SK-MEL-5 (cell line): ENCODE measurements around the gene DNAH11. TPM values are rescaled to one million over a fixed set of nuclear protein-coding genes. Genes with fewer than 3 reads are reported as not detected.

ENCODE experiments used
- DNase-seq: peaks from one replicate; pipeline ENCODE4 v3.0.0-alpha.2; 2016; ENCODE audit warnings: low read depth, low spot score
- in situ Hi-C: cut with HindIII; loops from 2 replicates; pipeline ENCODE4 v1.10.0; 2016; ENCODE audit warnings: low sequenced_read_pairs, high pct_unique_total_duplicates, low pct_unique_long_range_greater_than_20kb
- total RNA-seq: library from RNA; depleted of rRNA; stranded (reverse); fragments of >200 nt; shearing (Covaris generic); gene quantifications from 2 replicates; pipeline ENCODE4 v1.2.3, GENCODE V29; 2014

The DNAH11 gene
- total RNA-seq, 1 experiment from 2014 or later, result 0.40 TPM

DNA sequence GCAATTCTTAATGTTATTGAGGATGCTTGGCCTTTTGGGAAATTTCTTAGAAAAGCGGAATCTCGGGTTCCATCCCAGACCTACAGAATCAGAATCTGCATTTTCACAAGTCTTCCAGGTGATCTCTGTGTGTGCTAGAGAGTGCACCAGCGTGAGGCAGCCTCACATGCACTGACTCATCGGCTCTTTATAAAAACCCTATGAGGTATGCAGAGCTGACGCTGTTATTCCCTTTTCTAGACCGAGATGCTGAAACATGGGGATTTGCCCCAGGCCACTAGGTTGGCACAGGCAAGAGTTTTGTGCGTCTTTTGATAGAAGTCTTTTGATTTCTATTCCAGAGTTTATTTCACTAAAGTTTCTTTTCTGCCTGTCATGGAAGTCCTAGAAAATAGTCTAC lies 341.7 kb downstream of the DNAH11 start:
- DNase-seq, result no peak
- in situ Hi-C loops, result no loop called here

DNA sequence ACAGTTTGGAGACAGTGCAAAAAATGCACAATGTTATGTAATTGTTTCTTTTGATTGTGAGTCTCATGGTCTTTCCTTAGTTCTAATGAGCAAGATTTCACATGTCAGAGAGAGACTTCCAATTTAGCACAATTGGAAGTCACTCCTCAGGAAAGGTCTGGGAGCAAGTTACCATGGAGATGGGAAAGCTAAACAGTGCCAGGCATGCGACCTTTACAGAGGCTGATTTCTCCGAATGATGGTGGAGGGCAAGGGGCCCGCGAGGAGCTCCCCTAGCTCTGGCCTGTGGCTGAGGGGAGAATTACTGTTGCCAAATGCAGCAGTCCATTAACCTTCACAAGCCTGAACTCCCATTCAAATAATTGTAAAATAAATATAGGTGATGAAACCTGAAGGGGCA lies 343.6 kb downstream of the DNAH11 start:
- in situ Hi-C loops, result no loop called here
- DNase-seq, result no peak

- in situ Hi-C loops, result no loop called here
- DNase-seq, result no peak
Observed at GRCh38 chr7:21887353-21887752, 344.5 kb downstream of the DNAH11 start.

DNA sequence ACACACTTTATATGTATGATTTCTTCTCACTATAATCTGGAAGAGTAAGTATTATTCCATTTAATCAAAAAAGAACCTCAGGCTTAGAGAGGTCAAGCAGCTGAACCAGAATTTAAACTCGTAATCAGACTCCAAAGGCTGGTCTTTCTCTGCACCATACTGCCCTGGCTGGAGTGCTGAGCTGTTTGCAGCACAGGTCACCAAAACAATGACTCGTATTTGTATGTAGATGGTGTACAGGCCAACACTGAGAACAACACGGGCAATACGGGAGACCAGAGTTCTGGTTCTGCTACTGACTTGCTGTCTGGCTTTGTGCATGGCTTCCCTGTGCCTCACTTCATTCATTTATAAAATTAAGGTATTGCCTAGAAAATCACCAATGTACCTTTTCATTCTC lies 344.9 kb downstream of the DNAH11 start:
- in situ Hi-C loops, result no loop called here
- DNase-seq, result no peak

GRCh38 chr7:21891291-21891690 lies 348.5 kb downstream of the DNAH11 start:
- in situ Hi-C loops, result no loop called here
- DNase-seq, result no peak

GRCh38 chr7:21893401-21893800 lies 350.6 kb downstream of the DNAH11 start:
- DNase-seq, result no peak
- in situ Hi-C loops, result no loop called here

- DNase-seq, result no peak
- in situ Hi-C loops, result no loop called here
Observed at GRCh38 chr7:21898265-21898930, 355.6 kb downstream of the DNAH11 start.

DNA sequence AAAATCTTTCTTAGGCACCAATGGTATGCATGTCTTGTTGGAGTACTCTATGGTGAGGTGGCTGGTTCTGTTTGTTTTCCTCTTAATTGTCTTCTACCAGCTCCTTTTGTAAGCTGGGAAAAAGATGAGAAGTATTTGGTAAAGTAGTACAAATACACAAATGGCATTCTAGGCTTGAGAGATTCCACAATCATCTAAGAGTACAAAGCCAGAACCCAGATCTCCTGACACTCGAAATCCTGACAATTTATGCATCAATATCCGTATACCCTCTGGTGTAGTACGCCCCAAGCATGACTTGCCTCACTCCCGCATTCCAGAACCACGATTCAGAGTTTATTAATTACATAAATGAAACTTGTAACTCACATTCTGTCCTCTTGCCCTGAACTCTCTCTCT lies 359.4 kb downstream of the DNAH11 start:
- in situ Hi-C loops, result no loop called here
- no peak for DNase-seq

- DNase-seq, result peak; percentile 37
- in situ Hi-C loops, result no loop called here
Observed at GRCh38 chr7:21903020-21903786, 360.4 kb downstream of the DNAH11 start.

- DNase-seq, result no peak
- in situ Hi-C loops, result no loop called here
Observed at GRCh38 chr7:21908746-21909145, 365.9 kb downstream of the DNAH11 start.

- no peak for DNase-seq
- in situ Hi-C loops, result no loop called here
Observed at GRCh38 chr7:21910253-21910652, 367.4 kb downstream of the DNAH11 start.

DNA sequence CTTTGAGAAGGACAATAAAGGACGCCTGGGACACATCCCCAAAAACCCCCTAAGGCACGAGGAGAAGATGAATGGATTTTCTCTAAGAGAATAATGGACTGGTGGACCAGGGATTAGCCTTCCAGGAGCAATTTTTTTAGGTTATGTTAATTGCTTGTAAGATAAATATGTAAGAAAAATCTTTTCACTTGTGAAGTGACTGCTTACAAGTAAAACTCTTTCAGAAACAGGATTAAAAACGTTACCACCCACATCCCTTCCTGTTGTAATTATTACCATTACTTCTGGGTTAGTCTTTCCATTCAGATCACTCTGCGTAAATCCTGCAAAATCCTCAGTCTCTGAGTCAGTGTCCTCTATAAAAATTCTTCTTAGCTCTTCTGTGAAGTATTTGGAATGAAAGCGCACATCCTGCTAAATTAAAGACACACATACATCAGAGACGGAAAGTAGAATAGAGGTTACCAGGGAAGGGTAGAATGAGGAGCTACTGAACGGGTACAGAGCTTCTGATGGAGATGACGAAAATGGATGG lies 368.6 kb downstream of the DNAH11 start:
- in situ Hi-C loops, result no loop called here
- DNase-seq, result no peak

DNA sequence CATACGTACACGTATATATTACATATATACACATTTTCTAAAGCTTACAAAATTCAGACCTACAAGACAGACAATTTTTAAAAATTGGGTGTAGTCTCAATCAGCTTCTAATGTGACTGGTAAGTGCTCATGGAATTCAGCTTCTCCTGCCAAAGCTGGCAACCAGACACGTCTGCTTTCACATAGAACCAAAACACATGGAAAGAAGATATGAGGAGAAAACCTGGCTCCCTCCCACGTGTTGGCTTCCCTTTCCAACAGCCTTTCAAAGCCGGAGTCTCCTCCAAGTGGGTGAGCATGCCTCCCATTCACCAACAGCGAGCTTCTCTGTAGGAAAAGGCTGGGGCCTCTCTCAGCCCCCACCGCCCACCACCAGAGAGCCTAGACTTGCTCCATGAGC lies 369.5 kb downstream of the DNAH11 start:
- no peak for DNase-seq

GRCh38 chr7:21912931-21913780 lies 370.3 kb downstream of the DNAH11 start:
- in situ Hi-C loops, result no loop called here
- DNase-seq, result no peak

More for the DNA sequence above, 369.5 kb downstream of the DNAH11 start:
- in situ Hi-C loops, result no loop called here

DNA sequence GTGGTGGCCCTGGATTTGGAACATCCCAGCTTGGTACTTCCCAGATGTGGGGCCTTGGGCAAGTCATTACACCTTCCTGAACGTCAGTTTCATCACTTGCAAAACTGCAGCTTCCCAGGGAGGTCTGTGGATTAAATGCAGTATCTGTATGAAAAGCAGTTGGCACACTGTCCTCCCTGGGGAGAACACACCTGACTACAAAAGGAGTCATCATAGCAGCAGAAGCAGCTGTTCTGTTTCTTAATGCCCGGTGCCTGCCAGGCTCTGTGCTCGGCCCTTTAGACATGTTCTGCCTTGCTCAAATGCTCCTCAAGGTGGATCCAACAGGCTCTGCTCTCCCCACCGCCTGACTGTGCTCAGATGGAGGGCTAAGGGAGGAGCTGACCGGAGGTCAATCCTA lies 371.8 kb downstream of the DNAH11 start:
- no peak for DNase-seq
- in situ Hi-C loops, result no loop called here

DNA sequence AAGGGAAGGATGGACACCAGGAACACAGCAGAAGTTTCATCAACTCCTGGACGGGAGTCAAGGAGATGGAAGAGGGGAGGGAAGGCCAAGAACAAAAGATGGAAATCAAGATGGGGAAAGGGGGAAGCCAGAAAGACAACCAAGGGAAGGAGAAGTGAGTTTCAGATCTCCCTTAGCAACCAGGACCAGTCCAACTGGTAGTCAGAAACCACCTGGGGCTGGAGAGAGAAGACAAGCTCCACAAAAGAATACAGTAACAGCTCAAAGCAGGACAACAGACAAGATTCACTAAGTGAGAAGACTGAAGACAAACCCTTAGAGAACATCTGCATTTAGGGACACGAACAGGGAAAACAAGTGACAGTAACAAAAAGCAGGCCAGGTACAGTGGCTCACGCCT lies 372.3 kb downstream of the DNAH11 start:
- in situ Hi-C loops, result no loop called here
- no peak for DNase-seq

DNA sequence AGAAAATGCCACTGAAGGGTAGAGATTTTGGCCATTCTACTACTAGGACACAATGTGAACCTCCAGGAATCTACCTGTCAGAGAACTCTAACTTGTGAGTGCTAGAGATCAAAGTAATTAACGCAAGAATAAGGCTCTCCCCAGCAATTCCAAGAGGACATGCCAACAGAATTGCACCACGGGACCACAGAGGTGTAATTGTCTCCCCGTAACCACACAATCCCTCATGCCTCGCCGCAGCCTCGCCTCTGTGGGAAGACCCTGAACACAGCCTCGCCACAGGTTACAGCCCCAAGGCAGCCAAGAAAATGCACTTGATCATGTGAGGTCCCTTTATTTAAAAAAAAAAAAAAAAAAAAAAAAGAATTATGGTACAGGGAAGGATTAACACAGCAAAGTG lies 373.3 kb downstream of the DNAH11 start:
- DNase-seq, result peak; percentile 77
- in situ Hi-C loops, result no loop called here

- in situ Hi-C loops, result no loop called here
- DNase-seq, result no peak
Observed at GRCh38 chr7:21916629-21917028, 373.8 kb downstream of the DNAH11 start.
